ENCODE data around the gene EXOC3.
A peak's percentile ranks its signal among the peaks of the same experiment; 100 is the strongest.
"Not testable (repeated sequence)": the region's sequence is repeated elsewhere in the genome, so short reads cannot be mapped to it uniquely, and the experiment has no call there.

The EXOC3 gene

DNA sequence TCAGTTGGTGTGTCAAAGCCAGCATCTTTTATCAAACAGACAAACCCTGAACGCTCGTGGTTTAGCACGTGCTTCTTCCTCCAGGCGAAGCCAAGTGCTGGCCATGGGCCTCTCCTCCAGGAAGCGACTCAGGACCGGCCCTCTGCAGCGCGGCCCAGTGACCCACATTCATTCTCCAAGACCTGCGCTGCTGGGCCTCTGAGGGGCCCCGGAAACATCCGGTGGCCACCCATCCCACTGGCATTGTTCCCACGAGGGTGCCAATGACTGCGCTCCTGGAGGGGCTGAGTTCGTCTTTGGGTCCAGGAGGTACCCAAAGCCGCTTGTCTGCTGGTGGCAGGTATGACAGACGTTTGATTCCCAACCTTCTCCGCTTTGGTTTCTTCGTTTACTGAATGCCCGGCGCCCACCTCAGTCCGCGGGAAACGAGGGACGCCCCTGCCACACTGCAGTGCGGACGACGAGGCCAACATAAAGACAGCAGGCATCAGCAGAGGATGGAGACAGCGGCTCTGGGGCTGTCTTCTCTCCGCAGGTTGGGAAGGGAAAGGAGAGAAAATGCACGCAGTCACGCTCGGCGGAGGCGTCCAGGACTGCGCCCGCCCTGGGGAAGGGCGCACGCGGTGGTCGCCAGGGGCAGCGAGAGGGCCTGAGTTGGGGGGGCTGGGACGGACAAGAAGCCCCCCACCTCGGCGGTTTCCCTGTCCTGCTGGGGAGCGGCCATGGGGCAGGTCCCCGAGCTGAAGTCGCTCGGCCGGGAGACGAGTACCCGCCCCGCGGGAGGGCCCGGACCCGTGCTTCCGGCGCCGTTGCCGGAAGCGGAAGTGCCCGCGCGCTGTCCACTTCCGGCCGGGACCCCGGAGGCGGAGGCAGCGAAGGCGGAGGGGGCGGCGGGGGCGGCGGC, at the start of gene EXOC3:
EXOC3 (plus strand) TSS at position 842 of the 904 bp plus-strand sequence. CDS start 3,030 bp downstream, outside the sequence.
- DNase-seq (ENCODE audit: low spot score) = peak; percentile 69

DNA sequence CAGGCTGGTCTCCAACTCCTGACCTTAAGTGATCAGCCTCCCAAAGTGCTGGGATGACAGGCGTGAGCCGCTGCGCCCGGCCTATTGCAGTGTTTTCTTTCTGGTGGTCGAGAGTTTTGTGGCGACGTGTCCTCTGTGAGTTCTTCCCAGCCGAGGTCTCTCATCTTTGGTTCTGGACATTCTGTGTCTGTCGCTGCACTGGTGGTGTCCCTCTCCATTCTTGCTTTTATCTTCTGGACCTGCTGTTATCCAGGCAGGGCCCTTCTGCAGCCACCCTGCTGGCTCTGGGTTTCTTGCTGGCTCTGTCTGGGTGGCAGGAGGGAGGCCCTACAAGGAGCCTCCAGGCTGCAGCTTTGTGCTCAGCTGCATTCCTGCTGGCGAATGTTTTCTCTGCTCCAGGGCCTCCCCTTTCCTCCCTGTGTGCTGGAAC, 49.1 kb upstream of the EXOC3 start:
- no peak for DNase-seq (ENCODE audit: low spot score)

DNA sequence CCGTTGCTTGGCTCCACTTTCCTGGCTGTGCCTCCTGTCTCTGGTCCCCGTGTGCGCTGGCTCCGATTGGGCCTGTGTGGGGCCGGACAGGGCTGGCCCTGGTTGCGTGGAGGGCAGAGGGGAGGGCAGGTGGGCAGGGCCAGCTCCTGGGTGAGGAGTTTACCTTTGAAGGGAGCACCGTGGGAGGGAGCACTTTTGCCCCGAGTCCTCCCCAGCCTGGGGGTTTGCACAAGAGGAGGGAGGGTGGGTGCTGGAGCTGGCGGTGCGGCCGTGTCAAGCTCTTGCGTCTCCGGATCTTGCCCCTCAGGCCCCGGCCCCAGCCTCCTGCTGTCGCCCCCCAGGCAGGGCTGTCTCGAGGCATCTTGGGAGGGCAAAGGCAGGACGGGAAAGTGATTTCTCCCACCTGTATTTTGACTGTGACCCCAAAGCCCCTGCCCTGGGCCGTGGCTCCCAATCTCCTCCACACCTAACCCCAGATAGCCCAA, 48.3 kb upstream of the EXOC3 start:
- DNase-seq (ENCODE audit: low spot score) = no peak

DNA sequence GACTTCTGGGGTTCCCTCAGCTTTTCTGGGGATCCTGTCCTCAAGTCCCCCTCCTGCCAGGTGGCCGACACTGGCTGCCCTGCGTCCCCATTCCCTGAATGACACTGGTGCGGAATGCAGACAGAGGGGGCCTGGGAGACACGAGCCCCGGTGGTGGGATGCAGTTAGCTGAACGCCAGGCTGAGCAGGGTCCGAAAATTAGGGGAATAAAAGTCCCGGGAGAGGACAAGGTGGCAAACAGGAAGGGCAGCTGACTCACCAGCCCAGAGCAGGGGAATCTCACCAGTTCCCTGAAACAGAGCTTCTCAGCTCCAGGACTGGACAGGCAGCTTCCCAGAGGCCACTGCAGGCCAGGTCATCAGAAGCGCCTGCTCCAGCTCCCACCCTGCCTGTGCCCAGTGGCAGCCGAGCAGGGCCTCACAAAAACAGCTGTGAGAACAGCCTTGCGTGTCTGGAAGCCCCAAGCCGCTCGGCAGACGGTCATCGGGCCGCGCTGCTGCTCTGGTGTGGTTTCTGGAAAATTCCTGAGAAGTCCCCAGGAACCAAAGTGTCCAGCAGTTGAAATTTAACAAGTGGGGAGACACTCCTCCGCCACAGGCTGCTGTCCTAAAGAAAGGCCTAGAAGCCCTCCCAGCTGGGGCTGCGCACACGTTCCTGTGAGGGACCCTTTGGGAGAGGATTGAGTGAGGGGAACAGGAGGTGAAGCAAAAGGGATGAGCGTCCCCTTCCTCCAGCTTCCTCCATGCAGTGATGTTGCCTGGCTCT, 47.6 kb upstream of the EXOC3 start:
- DNase-seq (ENCODE audit: low spot score) = no peak

DNA sequence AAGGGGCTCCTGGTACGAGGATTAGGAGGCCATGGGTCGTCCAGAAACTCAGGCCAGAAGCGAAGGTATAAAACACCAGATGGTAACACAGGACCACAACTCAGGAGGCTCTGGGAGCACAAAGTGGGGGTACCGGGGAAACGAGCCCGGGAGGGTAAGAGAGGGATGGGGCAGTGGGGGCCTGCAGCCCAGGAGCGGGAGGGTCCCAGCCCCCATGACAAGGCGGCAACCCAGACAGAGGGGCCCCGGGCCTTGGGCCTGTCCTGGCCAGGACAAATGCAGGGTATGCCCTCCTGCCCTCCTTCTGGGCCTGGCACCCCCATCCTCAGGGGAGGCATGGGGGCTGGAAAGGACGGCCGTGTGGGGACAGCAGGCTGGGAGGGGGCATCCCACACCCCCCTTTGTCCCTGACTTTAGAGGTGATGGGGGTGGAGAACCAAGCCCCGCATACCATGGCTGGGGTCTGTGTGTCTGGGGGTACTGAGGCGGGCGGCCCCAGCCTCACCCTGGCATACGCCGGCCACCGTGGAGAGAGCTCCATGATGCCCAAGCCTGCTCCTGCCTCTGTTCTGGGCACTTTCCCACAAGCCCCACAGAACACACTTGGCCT, 47.0 kb upstream of the EXOC3 start:
- no peak for DNase-seq (ENCODE audit: low spot score)

DNA sequence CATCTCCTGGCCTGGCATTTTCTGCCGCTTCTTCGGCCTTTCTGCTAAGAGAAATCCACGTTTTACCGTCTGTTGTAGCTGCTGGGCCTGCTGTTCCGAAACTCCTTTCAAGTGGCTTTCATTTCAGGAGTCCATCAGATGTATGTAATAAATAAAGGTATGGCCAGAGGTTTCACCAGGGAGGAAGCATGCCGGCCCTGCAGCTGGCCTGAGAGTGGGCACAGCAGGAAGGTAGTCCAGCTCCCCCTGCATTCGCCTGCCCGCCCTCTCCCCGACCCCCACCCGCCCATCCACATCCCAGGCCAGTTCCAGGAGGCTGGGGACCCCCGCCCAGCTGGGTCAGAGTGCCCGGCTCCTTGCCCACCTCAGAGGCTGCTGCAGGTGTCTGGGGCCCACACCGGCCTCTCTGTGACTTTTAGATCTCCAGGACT, 46.4 kb upstream of the EXOC3 start:
- no peak for DNase-seq (ENCODE audit: low spot score)

DNA sequence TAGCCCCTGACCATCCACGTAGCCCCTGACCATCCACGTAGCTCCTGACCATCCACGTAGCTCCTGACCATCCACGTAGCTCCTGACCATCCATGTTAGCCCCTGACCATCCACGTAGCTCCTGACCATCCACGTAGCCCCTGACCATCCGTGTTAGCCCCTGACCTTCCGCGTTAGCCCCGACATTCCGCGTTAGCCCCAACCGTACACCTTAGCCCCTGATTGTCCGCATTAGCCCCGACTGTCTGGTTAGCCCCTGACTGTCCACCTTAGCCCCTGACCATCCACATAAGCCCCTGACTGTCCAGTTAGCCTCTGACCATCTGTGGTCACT, 44.9 kb upstream of the EXOC3 start:
- DNase-seq (ENCODE audit: low spot score) = not testable (repeated sequence)

DNA sequence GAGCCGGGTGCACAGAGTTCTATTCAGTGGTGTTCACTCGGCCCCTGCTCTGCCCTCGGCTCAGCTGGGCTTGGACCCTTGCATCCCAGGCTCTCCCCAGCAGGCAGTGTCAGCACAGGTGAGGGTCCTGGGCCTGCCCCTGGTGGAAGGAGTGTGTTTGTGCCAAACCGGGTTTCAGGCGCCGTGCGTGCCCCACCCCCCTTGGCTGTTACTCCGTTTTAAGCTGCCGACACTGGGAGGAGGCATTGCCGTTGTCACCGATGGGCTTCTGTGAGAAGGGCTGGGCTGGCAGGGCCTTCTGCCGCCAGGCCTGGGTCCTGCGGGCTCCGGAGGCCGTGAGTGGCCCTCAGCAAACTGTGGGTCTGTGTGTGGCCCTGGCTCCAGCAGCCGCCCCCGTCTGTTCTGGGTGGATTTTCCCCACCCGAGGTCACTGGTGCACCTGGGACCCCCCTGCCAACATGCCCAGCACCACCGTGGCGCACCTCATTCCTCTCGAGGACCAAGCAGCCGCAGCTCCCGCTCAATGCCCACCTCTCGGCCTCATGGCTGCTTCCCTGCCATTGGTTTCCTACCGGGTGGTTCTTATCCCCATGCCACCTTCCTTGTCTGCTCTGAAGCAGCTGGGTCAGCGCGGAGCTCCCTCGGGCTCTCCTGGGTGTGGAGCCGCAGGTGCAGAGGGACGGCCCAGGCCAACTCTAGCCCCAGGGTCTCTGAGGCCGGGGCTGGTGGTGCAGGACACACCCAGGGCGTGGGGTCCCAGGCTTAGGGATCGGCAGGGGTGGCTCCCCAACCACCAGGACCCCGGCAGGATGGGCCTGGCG, 44.3 kb upstream of the EXOC3 start:
- DNase-seq (ENCODE audit: low spot score) = no peak

DNA sequence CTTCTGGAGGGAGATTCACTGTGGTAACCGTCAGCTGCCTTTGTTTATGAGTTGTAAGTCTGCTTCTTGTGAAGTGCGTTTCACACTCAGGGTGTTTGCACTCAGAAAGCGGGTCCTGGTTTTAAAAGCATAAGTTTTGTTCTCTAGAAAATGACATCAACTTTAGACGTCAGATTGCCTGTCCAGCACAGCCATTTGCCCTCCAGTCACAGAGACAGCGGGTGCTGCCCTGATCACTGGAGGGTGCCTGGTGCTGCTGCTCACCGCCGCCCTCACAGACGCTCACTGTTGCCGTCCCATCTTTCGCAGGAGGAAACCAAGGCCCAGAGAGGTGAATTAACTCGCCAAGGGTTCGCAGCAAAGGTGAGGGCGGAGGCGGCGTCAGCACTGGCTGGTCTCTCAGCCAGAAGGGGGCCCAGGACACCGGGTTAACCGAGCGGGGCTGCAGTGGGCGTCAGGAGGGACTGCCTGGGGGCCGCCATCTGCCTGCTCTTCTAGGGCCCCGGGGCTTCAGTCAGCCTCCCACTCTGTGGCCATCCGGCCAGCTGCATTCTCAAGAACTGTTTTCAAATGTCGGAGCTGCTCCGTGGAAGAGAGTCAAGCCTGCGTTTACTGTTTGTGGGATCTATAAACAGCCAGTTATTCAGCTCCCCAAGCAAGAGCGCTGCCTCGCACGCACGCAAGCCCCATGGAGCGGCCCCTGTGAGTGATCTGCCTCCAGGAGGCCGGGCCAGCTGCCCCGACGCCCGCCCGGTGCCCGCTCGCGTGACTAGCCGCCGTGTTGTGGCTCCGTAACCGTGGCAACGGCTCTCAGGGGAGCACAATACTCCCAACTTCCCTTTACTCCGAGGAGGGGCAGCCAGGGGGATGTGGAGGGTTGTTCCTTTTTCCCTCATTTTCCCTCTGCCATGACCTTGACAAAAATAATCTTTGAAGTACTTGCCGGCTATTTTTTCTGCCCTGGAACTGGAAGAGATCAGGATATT, 43.4 kb upstream of the EXOC3 start:
- DNase-seq (ENCODE audit: low spot score) = no peak

DNA sequence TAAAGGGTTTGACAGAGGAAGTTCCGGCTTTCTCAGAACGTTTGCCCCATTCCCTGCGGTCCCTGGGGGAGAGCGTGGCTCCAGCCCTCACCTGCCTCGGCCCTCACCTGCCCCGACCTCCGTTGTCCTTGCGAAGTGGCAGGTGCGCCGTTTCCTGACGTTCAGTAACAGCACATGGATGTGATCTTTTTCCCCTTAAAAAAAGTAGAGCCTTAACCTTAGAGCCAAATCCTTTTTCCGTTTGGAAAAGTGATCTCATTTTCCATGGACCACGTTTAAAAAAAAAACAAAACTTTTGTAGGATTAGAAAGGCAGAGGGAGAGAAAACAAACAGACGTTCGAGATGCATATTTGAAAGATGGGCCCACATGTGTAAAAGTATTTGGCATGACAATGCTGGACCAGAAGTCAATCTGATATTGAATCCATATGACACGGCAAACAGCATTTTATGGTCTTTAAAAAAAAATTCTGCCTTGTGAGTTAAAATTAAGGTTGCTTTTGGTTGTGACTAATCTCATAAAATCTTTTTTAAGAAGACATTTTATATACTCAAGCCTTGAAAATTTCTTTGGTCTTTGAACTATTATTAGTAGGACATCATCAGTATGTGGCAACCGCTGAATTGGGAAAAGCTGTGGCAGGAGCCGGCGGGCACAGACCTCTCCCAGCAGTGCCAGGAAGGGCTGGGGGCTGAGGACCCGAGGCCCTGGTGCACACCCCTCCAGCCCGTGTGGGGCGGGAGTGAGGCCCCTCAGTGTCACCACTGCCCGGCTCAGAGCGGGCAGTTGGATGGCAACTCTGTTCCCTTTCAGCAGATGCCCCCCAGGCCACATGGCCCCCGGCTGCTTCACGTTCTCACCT, 42.5 kb upstream of the EXOC3 start:
- DNase-seq (ENCODE audit: low spot score) = no peak

DNA sequence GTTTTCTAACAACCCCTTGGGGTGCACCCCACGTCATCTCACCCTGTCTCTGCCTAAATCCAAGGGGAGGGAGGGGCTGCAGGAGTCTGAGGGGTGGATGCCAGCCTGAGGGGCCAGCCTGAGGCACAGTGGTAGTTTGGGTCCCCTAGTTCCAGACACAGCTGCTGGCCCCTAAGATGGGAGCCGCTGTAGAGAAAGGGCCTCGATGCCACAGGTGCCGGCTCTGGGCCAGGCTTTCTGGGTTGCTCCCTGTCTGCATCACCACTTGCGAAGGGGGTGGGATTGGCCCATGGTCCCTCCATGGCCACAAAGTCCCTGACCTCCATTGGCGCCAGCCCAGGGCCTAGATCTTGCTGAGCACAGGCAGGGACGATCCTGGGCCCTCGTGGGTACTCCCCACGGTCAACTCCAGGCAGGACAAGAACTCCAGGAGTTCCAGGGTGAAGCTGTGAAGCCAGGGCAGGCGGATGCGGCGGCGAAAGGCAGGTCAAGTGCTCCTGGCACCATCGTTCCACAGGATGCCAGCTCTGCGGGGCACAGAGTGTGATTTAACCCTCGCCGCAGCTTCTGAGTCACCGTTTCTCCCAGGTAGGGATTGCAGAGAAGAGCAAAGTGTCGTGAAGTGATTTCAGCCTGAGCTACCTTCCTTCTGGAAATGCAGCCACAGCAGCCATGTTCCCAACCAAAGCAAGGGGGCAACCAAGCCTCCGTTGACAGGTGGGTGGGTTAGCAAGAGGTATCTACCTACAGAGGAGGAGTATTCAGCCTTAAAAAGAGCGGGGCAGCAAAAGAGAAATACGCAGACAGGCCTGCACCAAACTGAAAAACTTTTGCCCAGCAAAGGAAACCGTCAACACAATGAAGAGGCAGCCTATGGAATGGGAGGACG, 41.6 kb upstream of the EXOC3 start:
- no peak for DNase-seq (ENCODE audit: low spot score)

DNA sequence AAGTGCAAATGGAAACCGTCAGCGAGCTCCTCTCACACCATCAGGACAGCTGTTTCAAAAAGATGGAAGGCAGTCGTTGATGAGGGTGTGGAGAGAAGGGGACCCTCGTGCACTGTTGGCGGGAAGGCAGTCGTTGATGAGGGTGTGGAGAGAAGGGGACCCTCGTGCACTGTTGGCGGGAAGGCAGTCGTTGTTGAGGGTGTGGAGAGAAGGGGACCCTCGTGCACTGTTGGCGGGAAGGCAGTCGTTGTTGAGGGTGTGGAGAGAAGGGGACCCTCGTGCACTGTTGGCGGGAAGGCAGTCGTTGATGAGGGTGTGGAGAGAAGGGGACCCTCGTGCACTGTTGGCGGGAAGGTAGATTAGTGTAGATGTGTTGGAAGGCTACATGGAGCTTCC, 40.8 kb upstream of the EXOC3 start:
- not testable (repeated sequence) for DNase-seq (ENCODE audit: low spot score)

DNA sequence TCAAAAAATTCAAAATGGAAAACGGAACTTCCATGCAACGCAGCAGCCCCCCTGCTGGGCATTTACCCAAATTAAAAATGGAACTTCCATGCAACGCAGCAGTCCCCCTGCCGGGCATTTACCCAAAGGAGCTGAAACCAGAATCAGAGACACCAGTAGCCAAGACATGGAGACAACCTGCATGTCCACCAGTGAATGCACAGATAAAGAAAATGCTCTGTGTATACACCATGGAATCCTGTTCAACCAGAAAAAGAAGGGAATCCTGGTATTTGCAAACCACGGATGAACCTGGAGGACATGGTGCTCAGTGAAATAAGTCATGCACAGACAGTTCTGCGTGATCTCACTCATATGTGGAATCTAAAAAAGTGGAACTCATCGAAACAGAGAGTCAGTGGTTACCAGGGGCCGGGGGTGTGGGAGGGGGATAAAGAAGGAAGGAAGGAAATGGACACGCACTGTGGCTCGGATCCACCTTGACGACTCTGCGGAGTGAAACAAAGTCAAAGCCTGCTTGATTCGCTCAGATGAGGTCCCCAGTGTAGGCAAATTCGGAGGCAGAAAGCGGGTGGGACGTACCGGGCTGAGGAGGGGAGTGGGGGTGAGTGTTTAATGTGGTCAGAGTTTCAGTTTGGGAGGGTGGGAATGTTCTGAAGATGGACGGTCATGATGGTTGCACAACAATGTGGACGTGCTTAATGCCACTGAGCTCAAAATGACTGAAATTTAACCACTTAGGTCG, 40.2 kb upstream of the EXOC3 start:
- DNase-seq (ENCODE audit: low spot score) = no peak

DNA sequence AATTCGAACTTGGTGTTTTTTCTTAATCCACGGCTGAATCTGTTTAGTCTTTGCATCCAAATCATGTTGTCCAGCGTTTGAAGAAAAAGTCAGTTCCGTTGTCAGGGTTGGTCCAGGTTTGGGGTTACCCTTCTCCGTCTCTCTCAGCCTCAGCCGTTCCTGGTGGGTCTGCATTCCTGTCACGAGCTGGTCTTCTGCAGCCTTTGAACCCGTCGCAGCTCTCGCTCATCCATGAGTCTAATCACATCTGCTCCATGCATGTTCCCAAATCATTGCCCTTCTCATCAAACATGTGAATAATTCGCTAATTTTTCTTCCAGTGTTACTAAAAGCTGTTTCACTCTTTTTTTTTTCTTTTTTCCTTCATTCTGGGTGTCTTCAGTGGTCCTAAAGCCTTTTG, 39.0 kb upstream of the EXOC3 start:
- DNase-seq (ENCODE audit: low spot score) = no peak

DNA sequence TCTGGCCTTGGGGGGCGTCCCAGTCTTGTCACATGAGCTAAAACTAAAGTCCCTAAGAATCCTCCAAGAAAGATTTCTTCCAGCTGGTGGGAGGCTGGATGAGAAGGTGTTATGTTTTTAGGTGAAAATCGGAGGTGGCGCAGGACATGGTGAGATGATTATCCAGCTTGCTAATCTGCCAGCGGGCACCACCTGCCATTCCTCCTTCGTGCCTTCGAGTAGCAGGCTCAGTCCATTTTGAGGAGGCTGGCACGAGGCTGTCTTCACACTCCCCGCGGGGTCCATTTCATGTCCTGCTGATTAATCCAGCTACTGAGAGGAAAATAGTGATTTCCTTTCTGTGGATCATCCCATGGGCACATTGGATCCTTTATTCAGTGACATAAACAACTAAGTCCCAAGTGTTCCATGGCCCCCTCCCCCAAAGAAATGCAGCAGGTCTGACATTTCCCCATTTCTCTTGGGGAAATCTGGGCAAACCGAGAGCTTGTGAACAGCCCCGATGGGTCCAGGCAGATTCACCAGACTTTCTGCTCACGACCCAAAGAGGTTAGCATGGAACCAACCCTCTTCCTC, 38.2 kb upstream of the EXOC3 start:
- DNase-seq (ENCODE audit: low spot score) = no peak

DNA sequence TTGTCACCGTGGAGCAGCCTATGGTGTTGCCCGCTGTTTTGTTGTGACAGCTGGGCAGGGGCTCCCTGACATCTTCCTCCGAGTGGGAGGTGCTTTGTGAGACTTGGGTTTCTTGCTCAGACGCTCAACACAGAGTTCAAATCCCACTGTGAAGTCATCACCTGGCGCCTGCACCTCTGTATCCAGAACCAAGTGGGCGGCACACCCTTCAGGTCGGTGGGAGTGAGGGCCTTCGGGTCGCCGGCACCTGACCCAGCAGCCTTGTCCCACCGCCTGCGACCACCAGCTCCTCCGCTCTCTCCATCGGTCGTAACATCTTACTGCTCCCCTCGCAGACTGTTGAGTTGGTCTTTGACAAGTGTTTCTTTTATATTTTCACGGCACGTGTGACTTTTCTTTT, 37.6 kb upstream of the EXOC3 start:
- DNase-seq (ENCODE audit: low spot score) = no peak

DNA sequence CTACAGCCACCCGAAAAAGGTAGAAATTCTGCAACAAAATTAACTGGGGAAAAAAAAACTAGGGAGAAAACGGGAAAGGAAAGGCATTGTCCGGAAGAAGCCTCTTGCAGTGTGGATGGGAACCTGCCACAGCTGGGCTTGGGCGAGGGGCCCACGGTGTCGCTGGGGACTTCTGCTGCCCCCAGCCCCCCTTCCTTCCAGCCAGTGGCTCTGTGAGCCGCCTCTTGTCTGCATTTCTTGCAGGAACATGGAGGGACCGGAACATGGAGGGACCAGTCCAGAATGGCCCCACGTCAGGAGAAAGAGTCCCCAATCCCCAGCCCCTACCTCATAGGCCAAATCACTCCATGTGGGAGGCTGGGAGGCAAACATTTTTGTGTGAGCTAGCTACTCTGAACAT, 36.9 kb upstream of the EXOC3 start:
- no peak for DNase-seq (ENCODE audit: low spot score)

Data from hematopoietic multipotent progenitor cell treated with erythropoietin and hydrocortisone succinate and interleukin-3 and kit ligand, for 17 days (in vitro differentiated cells).